Measurements from ENCODE around the gene ZFPL1. TPM values are rescaled to one million over a fixed set of nuclear protein-coding genes. Genes with fewer than 3 reads are reported as not detected.

Gene ZFPL1
- total and polyA plus RNA-seq, 10 of the 15 experiments (the other 5 are each of a cell fraction or from before 2014, with no cell fraction given): 2.2 to 37.8 (median 27.0) TPM

GRCh38 chr11:65111744-65112545 is 27.9 kb downstream of the ZFPL1 start, which contains the start of gene TM7SF2 (continued):
- TF ChIP-seq SKIL (IDR thresholded peaks at IDR 0.05; ENCODE audit: low read depth, poor library complexity, severe bottlenecking) (no peak), ATF2 (IDR thresholded peaks at IDR 0.05; ENCODE audit: low read length) (no peak; the same call in 1 of the 2 replicates), STAT1 (conservative IDR thresholded peaks at IDR 0.05) (no peak), ZBTB40 (IDR thresholded peaks at IDR 0.05; ENCODE audit: borderline replicate concordance) (no peak), KDM1A (IDR thresholded peaks at IDR 0.05; ENCODE audit: borderline replicate concordance) (no peak), KAT2A (conservative IDR thresholded peaks at IDR 0.05; ENCODE audit: control insufficient read depth, low read depth, low read length) (no peak), SP1 (IDR thresholded peaks at IDR 0.05; ENCODE audit: low read depth, low read length) (peak; percentile 80), REST (IDR thresholded peaks at IDR 0.05; ENCODE audit: low read depth, low read length) (no peak), SMC3 (IDR thresholded peaks at IDR 0.05; ENCODE audit: borderline replicate concordance, low read length) (no peak), TARDBP (IDR thresholded peaks at IDR 0.05; ENCODE audit: borderline replicate concordance) (no peak), LARP7 (IDR thresholded peaks at IDR 0.05) (no peak), BCL3 (IDR thresholded peaks at IDR 0.05; ENCODE audit: borderline replicate concordance, insufficient read depth, low read depth, low read length, poor library complexity, severe bottlenecking) (peak; percentile 63), TAF1 (IDR thresholded peaks at IDR 0.05; ENCODE audit: borderline replicate concordance, low read depth, low read length) (0 out of 2 replicates have a peak, but pooled peaks have one; percentile 24), KLF5 (IDR thresholded peaks at IDR 0.05; ENCODE audit: partially characterized antibody) (no peak)

Data from GM12878 (cell line).